Activated effector memory CD4-positive, alpha-beta T cell treated with Interleukin-2 at 50 U/mL for 16 hours (primary cell): Measurements from ENCODE around the gene ALX3.

Source experiments
- DNase-seq: peaks from one replicate; pipeline ENCODE4 v3.0.0-alpha.2; 2020

ALX3 gene

GRCh38 chr1:110063781-110064180, 6.7 kb downstream of the ALX3 start:
- no peak for DNase-seq

- no peak for DNase-seq
These were observed 7.9 kb downstream of the ALX3 start for GRCh38 chr1:110062612-110063011.

GRCh38 chr1:110061341-110061740, 9.1 kb downstream of the ALX3 start:
- no peak for DNase-seq

- DNase-seq = no peak
These were observed 9.8 kb downstream of the ALX3 start for GRCh38 chr1:110060662-110061060.

- peak; percentile 51 for DNase-seq
These were observed 10.3 kb downstream of the ALX3 start for GRCh38 chr1:110060034-110060661.

- no peak for DNase-seq
These were observed 11.2 kb downstream of the ALX3 start for GRCh38 chr1:110059133-110059863.

- no peak for DNase-seq
These were observed 11.9 kb downstream of the ALX3 start for GRCh38 chr1:110058591-110058990.

- DNase-seq = no peak
These were observed 12.4 kb downstream of the ALX3 start for GRCh38 chr1:110057963-110058518.

- no peak for DNase-seq
These were observed 13.7 kb downstream of the ALX3 start for GRCh38 chr1:110056776-110057175.

- DNase-seq = no peak
These were observed 14.2 kb downstream of the ALX3 start for GRCh38 chr1:110056285-110056683.

GRCh38 chr1:110055493-110056284, 14.8 kb downstream of the ALX3 start:
- no peak for DNase-seq

- DNase-seq = peak; percentile 48
These were observed 16.7 kb downstream of the ALX3 start for GRCh38 chr1:110053552-110054428.

GRCh38 chr1:110051262-110051648, 19.2 kb downstream of the ALX3 start:
- DNase-seq = no peak

- no peak for DNase-seq
These were observed 19.7 kb downstream of the ALX3 start for GRCh38 chr1:110050602-110051261.

GRCh38 chr1:110049801-110050601, 20.5 kb downstream of the ALX3 start:
- no peak for DNase-seq

GRCh38 chr1:110048923-110049601, 21.4 kb downstream of the ALX3 start:
- no peak for DNase-seq

- DNase-seq = no peak
These were observed 22.2 kb downstream of the ALX3 start for GRCh38 chr1:110048240-110048639.

GRCh38 chr1:110047463-110047862, 23.0 kb downstream of the ALX3 start:
- no peak for DNase-seq

GRCh38 chr1:110043016-110043415, 27.5 kb downstream of the ALX3 start:
- no peak for DNase-seq

GRCh38 chr1:110040548-110040947, 29.9 kb downstream of the ALX3 start:
- DNase-seq = no peak

- no peak for DNase-seq
These were observed 30.8 kb downstream of the ALX3 start for GRCh38 chr1:110039641-110040040.
